ENCODE data around the gene SLC9A9.

SLC9A9 gene

GRCh38 chr3:143464850-143465249 lies 383.4 kb downstream of the SLC9A9 start:
- ChIA-PET POLR2A (no interaction called here), CTCF (no interaction called here)
- H3K27me3 ChIP-seq (replicated peaks in 2 of 5; ENCODE audit: control insufficient read depth in 4 of 5, insufficient read depth in 5 of 5, low read length in 4 of 5): no peaks in the 10 kb centered on the region
- no peaks in the 10 kb centered on the region for H3K9me3 ChIP-seq (ENCODE audit: control extremely low read depth in 1 of 5, control insufficient read depth in 4 of 5, insufficient read depth in 2 of 5, low read depth in 1 of 5, low read length in 4 of 5)
- H3K27ac ChIP-seq (ENCODE audit: insufficient read depth in 1 of 2, low read depth in 1 of 2, low read length in 2 of 2, poor library complexity in 1 of 2, severe bottlenecking in 2 of 2): no peak overlapping the region
- DNase-seq: no peak
- no peak overlapping the region for H3K4me3 ChIP-seq (ENCODE audit: control insufficient read depth in 1 of 7, extremely low read depth in 1 of 7, insufficient read depth in 4 of 7, low read depth in 2 of 7, low read length in 6 of 7)
- no peaks in the 10 kb centered on the region for H3K4me1 ChIP-seq (ENCODE audit: control extremely low read depth in 1 of 4, control insufficient read depth in 4 of 4, insufficient read depth in 4 of 4, low read length in 3 of 4)
- H3K36me3 ChIP-seq (ENCODE audit: control insufficient read depth in 4 of 4, insufficient read depth in 4 of 4, low read length in 3 of 4): no peaks in the 10 kb centered on the region
- 93% methylated on average over 2 of the region's 2 CpGs for whole genome bisulfite sequencing (ENCODE audit: insufficient coverage)

GRCh38 chr3:143455480-143455879 lies 392.8 kb downstream of the SLC9A9 start:
- Histone ChIP-seq H3K4me3 (ENCODE audit: control insufficient read depth in 1 of 7, extremely low read depth in 1 of 7, insufficient read depth in 4 of 7, low read depth in 2 of 7, low read length in 6 of 7) (no peak overlapping the region), H3K27me3 (replicated peaks in 2 of 5; ENCODE audit: control insufficient read depth in 4 of 5, insufficient read depth in 5 of 5, low read length in 4 of 5) (no peaks in the 10 kb centered on the region), H3K4me1 (ENCODE audit: control extremely low read depth in 1 of 4, control insufficient read depth in 4 of 4, insufficient read depth in 4 of 4, low read length in 3 of 4) (no peaks in the 10 kb centered on the region), H3K9me3 (ENCODE audit: control extremely low read depth in 1 of 5, control insufficient read depth in 4 of 5, insufficient read depth in 2 of 5, low read depth in 1 of 5, low read length in 4 of 5) (peaks cover 0 to 7% (median 0%) of the 10 kb centered on the region in 5 experiments), H3K36me3 (ENCODE audit: control insufficient read depth in 4 of 4, insufficient read depth in 4 of 4, low read length in 3 of 4) (no peaks in the 10 kb centered on the region), H3K27ac (ENCODE audit: insufficient read depth in 1 of 2, low read depth in 1 of 2, low read length in 2 of 2, poor library complexity in 1 of 2, severe bottlenecking in 2 of 2) (no peak overlapping the region)
- CTCF ChIA-PET: no interaction called here
- POLR2A ChIA-PET: no interaction called here
- DNase-seq: no peak

GRCh38 chr3:143450632-143451031 lies 397.6 kb downstream of the SLC9A9 start:
- no peak for DNase-seq
- Histone ChIP-seq H3K4me1 (ENCODE audit: control extremely low read depth in 1 of 4, control insufficient read depth in 4 of 4, insufficient read depth in 4 of 4, low read length in 3 of 4) (no peaks in the 10 kb centered on the region), H3K36me3 (ENCODE audit: control insufficient read depth in 4 of 4, insufficient read depth in 4 of 4, low read length in 3 of 4) (no peaks in the 10 kb centered on the region), H3K27ac (ENCODE audit: insufficient read depth in 1 of 2, low read depth in 1 of 2, low read length in 2 of 2, poor library complexity in 1 of 2, severe bottlenecking in 2 of 2) (no peak overlapping the region), H3K4me3 (ENCODE audit: control insufficient read depth in 1 of 7, extremely low read depth in 1 of 7, insufficient read depth in 4 of 7, low read depth in 2 of 7, low read length in 6 of 7) (no peak overlapping the region), H3K27me3 (replicated peaks in 2 of 5; ENCODE audit: control insufficient read depth in 4 of 5, insufficient read depth in 5 of 5, low read length in 4 of 5) (no peaks in the 10 kb centered on the region), H3K9me3 (ENCODE audit: control extremely low read depth in 1 of 5, control insufficient read depth in 4 of 5, insufficient read depth in 2 of 5, low read depth in 1 of 5, low read length in 4 of 5) (peaks cover 0 to under 1% (median 0%) of the 10 kb centered on the region in 5 experiments)
- no CpG with 5 or more reads among the region's 1 CpG for WGBS (ENCODE audit: insufficient coverage)
- POLR2A ChIA-PET: interaction anchor here (0.6 kb wide), 1 partner anchor 23 kb away, joined by 3 read pairs; no protein-coding TSS in a partner anchor
- CTCF ChIA-PET: no interaction called here

GRCh38 chr3:143447491-143447890 lies 400.8 kb downstream of the SLC9A9 start:
- WGBS (ENCODE audit: insufficient coverage): no CpG with 5 or more reads among the region's 5 CpGs
- DNase-seq: no peak
- H3K9me3 ChIP-seq (ENCODE audit: control extremely low read depth in 1 of 5, control insufficient read depth in 4 of 5, insufficient read depth in 2 of 5, low read depth in 1 of 5, low read length in 4 of 5): no peaks in the 10 kb centered on the region
- POLR2A ChIA-PET: no interaction called here
- H3K27ac ChIP-seq (ENCODE audit: insufficient read depth in 1 of 2, low read depth in 1 of 2, low read length in 2 of 2, poor library complexity in 1 of 2, severe bottlenecking in 2 of 2): no peak overlapping the region
- peaks cover 5 to 27% (median 14%) of the 10 kb centered on the region in 4 experiments for H3K4me1 ChIP-seq (ENCODE audit: control extremely low read depth in 1 of 4, control insufficient read depth in 4 of 4, insufficient read depth in 4 of 4, low read length in 3 of 4)
- H3K36me3 ChIP-seq (ENCODE audit: control insufficient read depth in 4 of 4, insufficient read depth in 4 of 4, low read length in 3 of 4): no peaks in the 10 kb centered on the region
- CTCF ChIA-PET: interaction anchor here (1.2 to 1.5 kb wide), 3 partner anchors 10 to 14 kb away, joined by 3 to 4 read pairs (median 3); no protein-coding TSS in a partner anchor
- H3K4me3 ChIP-seq (ENCODE audit: control insufficient read depth in 1 of 7, extremely low read depth in 1 of 7, insufficient read depth in 4 of 7, low read depth in 2 of 7, low read length in 6 of 7): no peak overlapping the region
- no peaks in the 10 kb centered on the region for H3K27me3 ChIP-seq (replicated peaks in 2 of 5; ENCODE audit: control insufficient read depth in 4 of 5, insufficient read depth in 5 of 5, low read length in 4 of 5)

- ChIA-PET CTCF (no interaction called here), POLR2A (no interaction called here)
- 100% methylated on average over 2 of the region's 2 CpGs for WGBS (ENCODE audit: insufficient coverage)
- no peak overlapping the region for H3K27ac ChIP-seq (ENCODE audit: insufficient read depth in 1 of 2, low read depth in 1 of 2, low read length in 2 of 2, poor library complexity in 1 of 2, severe bottlenecking in 2 of 2)
- peak in 2 of 3 donors; percentile 24 to 34 for DNase-seq
- no peak overlapping the region for H3K4me3 ChIP-seq (ENCODE audit: control insufficient read depth in 1 of 7, extremely low read depth in 1 of 7, insufficient read depth in 4 of 7, low read depth in 2 of 7, low read length in 6 of 7)
- no peaks in the 10 kb centered on the region for H3K9me3 ChIP-seq (ENCODE audit: control extremely low read depth in 1 of 5, control insufficient read depth in 4 of 5, insufficient read depth in 2 of 5, low read depth in 1 of 5, low read length in 4 of 5)
- H3K4me1 ChIP-seq (ENCODE audit: control extremely low read depth in 1 of 4, control insufficient read depth in 4 of 4, insufficient read depth in 4 of 4, low read length in 3 of 4): peaks cover 5 to 28% (median 14%) of the 10 kb centered on the region in 4 experiments
- H3K36me3 ChIP-seq (ENCODE audit: control insufficient read depth in 4 of 4, insufficient read depth in 4 of 4, low read length in 3 of 4): no peaks in the 10 kb centered on the region
- H3K27me3 ChIP-seq (replicated peaks in 2 of 5; ENCODE audit: control insufficient read depth in 4 of 5, insufficient read depth in 5 of 5, low read length in 4 of 5): no peaks in the 10 kb centered on the region
Observed at GRCh38 chr3:143445118-143445517, 403.1 kb downstream of the SLC9A9 start.

GRCh38 chr3:143443851-143444331 lies 404.4 kb downstream of the SLC9A9 start:
- Histone ChIP-seq H3K9me3 (ENCODE audit: control extremely low read depth in 1 of 5, control insufficient read depth in 4 of 5, insufficient read depth in 2 of 5, low read depth in 1 of 5, low read length in 4 of 5) (no peaks in the 10 kb centered on the region), H3K27ac (ENCODE audit: insufficient read depth in 1 of 2, low read depth in 1 of 2, low read length in 2 of 2, poor library complexity in 1 of 2, severe bottlenecking in 2 of 2) (no peak overlapping the region), H3K4me3 (ENCODE audit: control insufficient read depth in 1 of 7, extremely low read depth in 1 of 7, insufficient read depth in 4 of 7, low read depth in 2 of 7, low read length in 6 of 7) (peak overlapping the region in 1 of 7 experiments; percentile 24), H3K27me3 (replicated peaks in 2 of 5; ENCODE audit: control insufficient read depth in 4 of 5, insufficient read depth in 5 of 5, low read length in 4 of 5) (no peaks in the 10 kb centered on the region), H3K4me1 (ENCODE audit: control extremely low read depth in 1 of 4, control insufficient read depth in 4 of 4, insufficient read depth in 4 of 4, low read length in 3 of 4) (peaks cover 5 to 32% (median 14%) of the 10 kb centered on the region in 4 experiments), H3K36me3 (ENCODE audit: control insufficient read depth in 4 of 4, insufficient read depth in 4 of 4, low read length in 3 of 4) (no peaks in the 10 kb centered on the region)
- WGBS (ENCODE audit: insufficient coverage): 33% methylated on average over 3 of the region's 6 CpGs
- ChIA-PET CTCF (interaction anchor here (0.5 kb wide), 2 partner anchors 338 to 1972 kb away, joined by 3 read pairs; no protein-coding TSS in a partner anchor), POLR2A (interaction anchor here (0.5 kb wide), 1 partner anchor 250 kb away, joined by 3 read pairs; no protein-coding TSS in a partner anchor)
- peak; percentile 85 to 97 (median 95) for DNase-seq

GRCh38 chr3:143442814-143443447 lies 405.3 kb downstream of the SLC9A9 start:
- CTCF ChIA-PET: no interaction called here
- DNase-seq: peak in 2 of 3 donors; percentile 50 to 81
- H3K36me3 ChIP-seq (ENCODE audit: control insufficient read depth in 4 of 4, insufficient read depth in 4 of 4, low read length in 3 of 4): no peaks in the 10 kb centered on the region
- H3K4me1 ChIP-seq (ENCODE audit: control extremely low read depth in 1 of 4, control insufficient read depth in 4 of 4, insufficient read depth in 4 of 4, low read length in 3 of 4): peaks cover 5 to 32% (median 14%) of the 10 kb centered on the region in 4 experiments
- H3K9me3 ChIP-seq (ENCODE audit: control extremely low read depth in 1 of 5, control insufficient read depth in 4 of 5, insufficient read depth in 2 of 5, low read depth in 1 of 5, low read length in 4 of 5): no peaks in the 10 kb centered on the region
- H3K27me3 ChIP-seq (replicated peaks in 2 of 5; ENCODE audit: control insufficient read depth in 4 of 5, insufficient read depth in 5 of 5, low read length in 4 of 5): no peaks in the 10 kb centered on the region
- POLR2A ChIA-PET: no interaction called here
- no peak overlapping the region for H3K4me3 ChIP-seq (ENCODE audit: control insufficient read depth in 1 of 7, extremely low read depth in 1 of 7, insufficient read depth in 4 of 7, low read depth in 2 of 7, low read length in 6 of 7)
- 100% methylated on average over 2 of the region's 3 CpGs for WGBS (ENCODE audit: insufficient coverage)
- H3K27ac ChIP-seq (ENCODE audit: insufficient read depth in 1 of 2, low read depth in 1 of 2, low read length in 2 of 2, poor library complexity in 1 of 2, severe bottlenecking in 2 of 2): no peak overlapping the region

Data from common myeloid progenitor, CD34-positive (primary cell).